ENCODE measurements around the gene CD22. TPM values are rescaled to one million over a fixed set of nuclear protein-coding genes. Genes with fewer than 3 reads are reported as not detected.

The CD22 gene
- total and polyA plus RNA-seq, 2 of the 8 experiments (the other 6 are each of a cell fraction or from before 2014, with no cell fraction given), result 0.06 to 0.60 TPM

GRCh38 chr19:35350591-35350990 lies 21.6 kb downstream of the CD22 start (continued):
- no peak for TF ChIP-seq RAD21 (IDR thresholded peaks at IDR 0.05 in 1 of 2, conservative IDR thresholded peaks at IDR 0.05 in 1 of 2; ENCODE audit: low read depth in 2 of 2, low read length in 2 of 2)
- TF ChIP-seq GTF2F1 (IDR thresholded peaks at IDR 0.05; ENCODE audit: borderline replicate concordance, low read depth, low read length), result no peak
- TF ChIP-seq BRCA1 (IDR thresholded peaks at IDR 0.05; ENCODE audit: low read depth, low read length), result no peak
- no peak for TF ChIP-seq GABPA (IDR thresholded peaks at IDR 0.05; ENCODE audit: borderline replicate concordance, insufficient read depth, low read length)
- no peak for TF ChIP-seq KDM5A (IDR thresholded peaks at IDR 0.05; ENCODE audit: low read length)

Measured in H1 (cell line).